Measurements from ENCODE around the gene PGBD2. TPM values are rescaled to one million over a fixed set of nuclear protein-coding genes. Genes with fewer than 3 reads are reported as not detected.
A peak's percentile ranks its signal among the peaks of the same experiment; 100 is the strongest.

The PGBD2 gene
- total and polyA plus RNA-seq, 2 of the 8 experiments (the other 6 are each of a cell fraction or from before 2014, with no cell fraction given) = 4.5 to 7.7 TPM

DNA sequence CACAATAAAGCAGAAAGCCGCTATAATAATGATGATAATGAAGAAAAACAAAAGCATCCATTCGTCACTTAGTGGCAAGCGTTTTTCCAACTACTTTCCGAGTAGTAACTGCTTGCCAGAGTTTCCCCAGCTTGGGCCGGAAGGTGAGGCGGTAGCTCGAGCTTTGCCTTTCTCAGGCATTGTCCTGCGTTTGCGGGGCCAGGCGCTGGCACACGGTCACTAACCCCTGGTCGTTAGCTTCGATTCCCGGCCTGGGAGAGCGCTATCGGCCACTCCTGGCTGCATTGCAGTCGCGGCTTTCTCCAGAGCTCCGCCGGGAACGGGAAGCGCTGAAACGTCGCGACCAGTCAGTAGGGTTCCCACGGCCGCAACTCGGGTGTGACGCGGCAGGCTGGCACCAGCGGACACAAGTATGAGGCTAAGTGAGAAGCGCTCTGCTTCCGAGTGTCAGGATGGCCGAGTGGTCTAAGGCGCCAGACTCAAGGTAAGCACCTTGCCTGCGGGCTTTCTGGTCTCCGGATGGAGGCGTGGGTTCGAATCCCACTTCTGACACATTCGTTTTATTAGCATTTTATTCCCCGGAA is 32.5 kb upstream of the PGBD2 start (continued):
- TF ChIP-seq, protein P1, sequence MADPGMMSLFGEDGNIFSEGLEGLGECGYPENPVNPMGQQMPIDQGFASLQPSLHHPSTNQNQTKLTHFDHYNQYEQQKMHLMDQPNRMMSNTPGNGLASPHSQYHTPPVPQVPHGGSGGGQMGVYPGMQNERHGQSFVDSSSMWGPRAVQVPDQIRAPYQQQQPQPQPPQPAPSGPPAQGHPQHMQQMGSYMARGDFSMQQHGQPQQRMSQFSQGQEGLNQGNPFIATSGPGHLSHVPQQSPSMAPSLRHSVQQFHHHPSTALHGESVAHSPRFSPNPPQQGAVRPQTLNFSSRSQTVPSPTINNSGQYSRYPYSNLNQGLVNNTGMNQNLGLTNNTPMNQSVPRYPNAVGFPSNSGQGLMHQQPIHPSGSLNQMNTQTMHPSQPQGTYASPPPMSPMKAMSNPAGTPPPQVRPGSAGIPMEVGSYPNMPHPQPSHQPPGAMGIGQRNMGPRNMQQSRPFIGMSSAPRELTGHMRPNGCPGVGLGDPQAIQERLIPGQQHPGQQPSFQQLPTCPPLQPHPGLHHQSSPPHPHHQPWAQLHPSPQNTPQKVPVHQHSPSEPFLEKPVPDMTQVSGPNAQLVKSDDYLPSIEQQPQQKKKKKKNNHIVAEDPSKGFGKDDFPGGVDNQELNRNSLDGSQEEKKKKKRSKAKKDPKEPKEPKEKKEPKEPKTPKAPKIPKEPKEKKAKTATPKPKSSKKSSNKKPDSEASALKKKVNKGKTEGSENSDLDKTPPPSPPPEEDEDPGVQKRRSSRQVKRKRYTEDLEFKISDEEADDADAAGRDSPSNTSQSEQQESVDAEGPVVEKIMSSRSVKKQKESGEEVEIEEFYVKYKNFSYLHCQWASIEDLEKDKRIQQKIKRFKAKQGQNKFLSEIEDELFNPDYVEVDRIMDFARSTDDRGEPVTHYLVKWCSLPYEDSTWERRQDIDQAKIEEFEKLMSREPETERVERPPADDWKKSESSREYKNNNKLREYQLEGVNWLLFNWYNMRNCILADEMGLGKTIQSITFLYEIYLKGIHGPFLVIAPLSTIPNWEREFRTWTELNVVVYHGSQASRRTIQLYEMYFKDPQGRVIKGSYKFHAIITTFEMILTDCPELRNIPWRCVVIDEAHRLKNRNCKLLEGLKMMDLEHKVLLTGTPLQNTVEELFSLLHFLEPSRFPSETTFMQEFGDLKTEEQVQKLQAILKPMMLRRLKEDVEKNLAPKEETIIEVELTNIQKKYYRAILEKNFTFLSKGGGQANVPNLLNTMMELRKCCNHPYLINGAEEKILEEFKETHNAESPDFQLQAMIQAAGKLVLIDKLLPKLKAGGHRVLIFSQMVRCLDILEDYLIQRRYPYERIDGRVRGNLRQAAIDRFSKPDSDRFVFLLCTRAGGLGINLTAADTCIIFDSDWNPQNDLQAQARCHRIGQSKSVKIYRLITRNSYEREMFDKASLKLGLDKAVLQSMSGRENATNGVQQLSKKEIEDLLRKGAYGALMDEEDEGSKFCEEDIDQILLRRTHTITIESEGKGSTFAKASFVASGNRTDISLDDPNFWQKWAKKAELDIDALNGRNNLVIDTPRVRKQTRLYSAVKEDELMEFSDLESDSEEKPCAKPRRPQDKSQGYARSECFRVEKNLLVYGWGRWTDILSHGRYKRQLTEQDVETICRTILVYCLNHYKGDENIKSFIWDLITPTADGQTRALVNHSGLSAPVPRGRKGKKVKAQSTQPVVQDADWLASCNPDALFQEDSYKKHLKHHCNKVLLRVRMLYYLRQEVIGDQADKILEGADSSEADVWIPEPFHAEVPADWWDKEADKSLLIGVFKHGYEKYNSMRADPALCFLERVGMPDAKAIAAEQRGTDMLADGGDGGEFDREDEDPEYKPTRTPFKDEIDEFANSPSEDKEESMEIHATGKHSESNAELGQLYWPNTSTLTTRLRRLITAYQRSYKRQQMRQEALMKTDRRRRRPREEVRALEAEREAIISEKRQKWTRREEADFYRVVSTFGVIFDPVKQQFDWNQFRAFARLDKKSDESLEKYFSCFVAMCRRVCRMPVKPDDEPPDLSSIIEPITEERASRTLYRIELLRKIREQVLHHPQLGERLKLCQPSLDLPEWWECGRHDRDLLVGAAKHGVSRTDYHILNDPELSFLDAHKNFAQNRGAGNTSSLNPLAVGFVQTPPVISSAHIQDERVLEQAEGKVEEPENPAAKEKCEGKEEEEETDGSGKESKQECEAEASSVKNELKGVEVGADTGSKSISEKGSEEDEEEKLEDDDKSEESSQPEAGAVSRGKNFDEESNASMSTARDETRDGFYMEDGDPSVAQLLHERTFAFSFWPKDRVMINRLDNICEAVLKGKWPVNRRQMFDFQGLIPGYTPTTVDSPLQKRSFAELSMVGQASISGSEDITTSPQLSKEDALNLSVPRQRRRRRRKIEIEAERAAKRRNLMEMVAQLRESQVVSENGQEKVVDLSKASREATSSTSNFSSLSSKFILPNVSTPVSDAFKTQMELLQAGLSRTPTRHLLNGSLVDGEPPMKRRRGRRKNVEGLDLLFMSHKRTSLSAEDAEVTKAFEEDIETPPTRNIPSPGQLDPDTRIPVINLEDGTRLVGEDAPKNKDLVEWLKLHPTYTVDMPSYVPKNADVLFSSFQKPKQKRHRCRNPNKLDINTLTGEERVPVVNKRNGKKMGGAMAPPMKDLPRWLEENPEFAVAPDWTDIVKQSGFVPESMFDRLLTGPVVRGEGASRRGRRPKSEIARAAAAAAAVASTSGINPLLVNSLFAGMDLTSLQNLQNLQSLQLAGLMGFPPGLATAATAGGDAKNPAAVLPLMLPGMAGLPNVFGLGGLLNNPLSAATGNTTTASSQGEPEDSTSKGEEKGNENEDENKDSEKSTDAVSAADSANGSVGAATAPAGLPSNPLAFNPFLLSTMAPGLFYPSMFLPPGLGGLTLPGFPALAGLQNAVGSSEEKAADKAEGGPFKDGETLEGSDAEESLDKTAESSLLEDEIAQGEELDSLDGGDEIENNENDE (IDR thresholded peaks at IDR 0.05; ENCODE audit: insufficient replicate concordance, low read length) = no peak
- no peak for TF ChIP-seq GTF2F1 (IDR thresholded peaks at IDR 0.05; ENCODE audit: borderline replicate concordance, low read depth, low read length)
- TF ChIP-seq EGR1 (IDR thresholded peaks at IDR 0.05; ENCODE audit: borderline replicate concordance, low read depth, low read length) = no peak
- no peak for TF ChIP-seq SIX5 (IDR thresholded peaks at IDR 0.05; ENCODE audit: low read depth, low read length)
- peak; percentile 31 for TF ChIP-seq NANOG (IDR thresholded peaks at IDR 0.05; ENCODE audit: insufficient read depth, low read depth, low read length, poor library complexity, severe bottlenecking)
- no peak for TF ChIP-seq SRF (IDR thresholded peaks at IDR 0.05; ENCODE audit: low read depth, low read length)
- TF ChIP-seq EP300 (IDR thresholded peaks at IDR 0.05; ENCODE audit: borderline replicate concordance in 1 of 2, low read depth in 2 of 2, low read length in 2 of 2) = no peak
- TF ChIP-seq CEBPB (IDR thresholded peaks at IDR 0.05; ENCODE audit: low read depth, low read length) = peak; percentile 66
- TF ChIP-seq CHD1 (IDR thresholded peaks at IDR 0.05; ENCODE audit: low read depth, low read length) = no peak
- TF ChIP-seq SIRT6 (IDR thresholded peaks at IDR 0.05; ENCODE audit: low read length) = no peak
- TF ChIP-seq CREB1 (IDR thresholded peaks at IDR 0.05) = peak; percentile 91
- TF ChIP-seq TAF7 (optimal IDR thresholded peaks at IDR 0.05; ENCODE audit: borderline replicate concordance, low read depth, low read length) = no peak
